ENCODE data around the gene IRF2BP2. TPM values are rescaled to one million over a fixed set of nuclear protein-coding genes. Genes with fewer than 3 reads are reported as not detected.

Gene IRF2BP2
- total and polyA plus RNA-seq, 2 donors (not counting 1 experiment from before 2014, with no cell fraction given), result 17.8 to 71.8 TPM

Other genes with a start within 250 kb of the IRF2BP2 start
- gene COA6, start 236.7 kb downstream of the IRF2BP2 start, total RNA-seq, result 24.1 and 27.7 TPM in 2 replicates
- gene COA6, start 236.7 kb downstream of the IRF2BP2 start, polyA plus RNA-seq, result 21.7 and 28.1 TPM in 2 replicates
- gene TARBP1, start 131.0 kb downstream of the IRF2BP2 start, total RNA-seq, result 20.6 and 22.9 TPM in 2 replicates
- 11.6 and 15.3 TPM in 2 replicates for gene TARBP1, start 131.0 kb downstream of the IRF2BP2 start, polyA plus RNA-seq